ENCODE results near the gene SLC5A9. TPM values are rescaled to one million over a fixed set of nuclear protein-coding genes. Genes with fewer than 3 reads are reported as not detected.
"Not testable (repeated sequence)": the region's sequence is repeated elsewhere in the genome, so short reads cannot be mapped to it uniquely, and the experiment has no call there.

Gene SLC5A9
- total RNA-seq, 1 donor from 2014 or later = 1.5 TPM

- no peak for DNase-seq
These were observed 19.7 kb downstream of the SLC5A9 start for GRCh38 chr1:48242141-48242736.

- DNase-seq = no peak
These were observed 22.6 kb downstream of the SLC5A9 start for GRCh38 chr1:48245106-48245505.

GRCh38 chr1:48246727-48247126 is 24.2 kb downstream of the SLC5A9 start:
- DNase-seq = no peak

GRCh38 chr1:48248356-48248755 is 25.8 kb downstream of the SLC5A9 start:
- DNase-seq = no peak

- DNase-seq = no peak
These were observed 27.4 kb downstream of the SLC5A9 start for GRCh38 chr1:48249868-48250267.

GRCh38 chr1:48250572-48250971 is 28.1 kb downstream of the SLC5A9 start:
- no peak for DNase-seq

- DNase-seq = no peak
These were observed 28.8 kb downstream of the SLC5A9 start for GRCh38 chr1:48251323-48251722.

GRCh38 chr1:48251821-48252220 is 29.3 kb downstream of the SLC5A9 start:
- no peak for DNase-seq

- DNase-seq = no peak
These were observed 31.7 kb downstream of the SLC5A9 start for GRCh38 chr1:48254254-48254653.

GRCh38 chr1:48258106-48258505 is 35.6 kb downstream of the SLC5A9 start:
- DNase-seq = no peak

GRCh38 chr1:48261881-48262400 is 39.4 kb downstream of the SLC5A9 start:
- peak; percentile 84 for DNase-seq

GRCh38 chr1:48263041-48263440 is 40.5 kb downstream of the SLC5A9 start:
- DNase-seq = peak; percentile 13

GRCh38 chr1:48266576-48266975 is 44.1 kb downstream of the SLC5A9 start:
- peak; percentile 20 for DNase-seq

- DNase-seq = not testable (repeated sequence)
These were observed 54.9 kb downstream of the SLC5A9 start for GRCh38 chr1:48277437-48277836.

GRCh38 chr1:48282329-48282728 is 59.8 kb downstream of the SLC5A9 start:
- not testable (repeated sequence) for DNase-seq

- not testable (repeated sequence) for DNase-seq
These were observed 62.3 kb downstream of the SLC5A9 start for GRCh38 chr1:48284696-48285420.

GRCh38 chr1:48285525-48285924 is 63.0 kb downstream of the SLC5A9 start:
- no peak for DNase-seq

GRCh38 chr1:48291421-48291820 is 68.9 kb downstream of the SLC5A9 start:
- DNase-seq = no peak

- no peak for DNase-seq
These were observed 70.2 kb downstream of the SLC5A9 start for GRCh38 chr1:48292706-48293105.

- DNase-seq = not testable (repeated sequence)
These were observed 71.6 kb downstream of the SLC5A9 start for GRCh38 chr1:48294094-48294493.

- DNase-seq = no peak
These were observed 72.1 kb downstream of the SLC5A9 start for GRCh38 chr1:48294656-48295055.
